NCI-H1436 (cell line): ENCODE results near the gene GLRA2.

Experiments used
- DNase-seq: peaks from one replicate; lab custom pipeline; 2025; lab: John Stamatoyannopoulos, UW

The GLRA2 gene

GRCh38 chrX:14702145-14702544, 172.8 kb downstream of the GLRA2 start:
- DNase-seq: no peak

- DNase-seq: no peak
These were observed 182.8 kb downstream of the GLRA2 start for GRCh38 chrX:14712096-14712495.

GRCh38 chrX:14717949-14718348, 188.6 kb downstream of the GLRA2 start:
- DNase-seq: no peak

GRCh38 chrX:14718403-14718802, 189.1 kb downstream of the GLRA2 start:
- no peak for DNase-seq

- DNase-seq: no peak
These were observed 199.7 kb downstream of the GLRA2 start for GRCh38 chrX:14729058-14729457.

- DNase-seq: no peak
These were observed 209.3 kb downstream of the GLRA2 start for GRCh38 chrX:14738643-14739042.

GRCh38 chrX:14753441-14753840, 224.1 kb downstream of the GLRA2 start:
- DNase-seq: no peak

- no peak for DNase-seq
These were observed 228.7 kb downstream of the GLRA2 start for GRCh38 chrX:14758029-14758491.

GRCh38 chrX:14775416-14775815, 246.1 kb downstream of the GLRA2 start:
- no peak for DNase-seq

GRCh38 chrX:14776901-14777300, 247.6 kb downstream of the GLRA2 start:
- DNase-seq: no peak

- DNase-seq: no peak
These were observed 248.2 kb downstream of the GLRA2 start for GRCh38 chrX:14777525-14777924.

- no peak for DNase-seq
These were observed 250.2 kb downstream of the GLRA2 start for GRCh38 chrX:14779580-14779979.
